Urothelium cell line (cell line): ENCODE measurements around the gene SEC61A2.
"Not testable (repeated sequence)": the region's sequence is repeated elsewhere in the genome, so short reads cannot be mapped to it uniquely, and the experiment has no call there.

Source experiments
- DNase-seq: peaks from one replicate; pipeline ENCODE4 v3.0.0; 2011; ENCODE audit warnings: low spot score, mixed read lengths
- FAIRE-seq: peaks from 2 replicates; lab custom pipeline; 2011; peaks lifted over from hg19 to GRCh38; lab: Jason Lieb, UNC

The SEC61A2 gene

GRCh38 chr10:12158111-12158510, 28.6 kb downstream of the SEC61A2 start:
- DNase-seq (no peak), FAIRE-seq (no peak)

- FAIRE-seq (no peak), DNase-seq (no peak)
Observed at GRCh38 chr10:12160664-12161063, 31.2 kb downstream of the SEC61A2 start.

DNA sequence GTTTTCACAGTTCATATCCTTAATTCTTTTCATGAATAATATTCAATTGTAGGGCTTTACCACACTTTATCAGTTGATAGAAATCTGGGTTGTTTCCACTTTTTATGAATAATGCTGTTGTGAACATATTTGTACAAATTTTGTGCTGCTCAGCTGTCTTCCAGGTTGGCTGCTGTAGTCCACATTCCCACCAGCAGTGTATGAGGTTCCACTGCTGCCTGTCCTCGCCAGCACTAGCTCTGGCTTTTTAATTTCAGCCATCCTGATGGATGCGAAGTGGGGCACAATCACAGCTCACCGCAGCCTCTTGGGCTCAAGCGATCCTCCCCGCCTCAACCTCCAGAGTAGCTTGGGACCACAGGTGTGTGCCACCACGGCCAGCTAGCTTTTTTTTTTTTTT, 33.5 kb downstream of the SEC61A2 start:
- no peak for DNase-seq
- no peak for FAIRE-seq

- no peak for DNase-seq
- no peak for FAIRE-seq
Observed at GRCh38 chr10:12164085-12164484, 34.6 kb downstream of the SEC61A2 start.

DNA sequence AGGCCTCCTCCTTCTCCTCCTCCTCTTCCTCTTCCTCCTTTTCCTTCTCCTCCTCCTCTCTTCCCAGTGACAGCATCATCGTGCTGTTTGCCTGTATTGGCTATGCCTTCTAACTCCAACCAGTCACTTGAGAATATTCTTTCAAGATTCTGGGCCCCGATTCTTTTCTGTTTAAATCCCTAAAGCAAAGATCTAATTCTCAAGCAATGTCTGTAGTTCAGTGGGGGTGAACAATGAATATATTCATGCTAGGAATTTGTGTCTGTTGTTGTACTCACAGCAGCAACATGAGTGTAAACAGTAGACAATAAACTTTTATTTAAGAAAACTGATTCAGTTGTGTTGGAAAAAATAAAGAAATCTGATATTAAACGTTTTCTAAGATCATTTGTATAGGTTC, 35.6 kb downstream of the SEC61A2 start:
- DNase-seq (no peak), FAIRE-seq (no peak)

DNA sequence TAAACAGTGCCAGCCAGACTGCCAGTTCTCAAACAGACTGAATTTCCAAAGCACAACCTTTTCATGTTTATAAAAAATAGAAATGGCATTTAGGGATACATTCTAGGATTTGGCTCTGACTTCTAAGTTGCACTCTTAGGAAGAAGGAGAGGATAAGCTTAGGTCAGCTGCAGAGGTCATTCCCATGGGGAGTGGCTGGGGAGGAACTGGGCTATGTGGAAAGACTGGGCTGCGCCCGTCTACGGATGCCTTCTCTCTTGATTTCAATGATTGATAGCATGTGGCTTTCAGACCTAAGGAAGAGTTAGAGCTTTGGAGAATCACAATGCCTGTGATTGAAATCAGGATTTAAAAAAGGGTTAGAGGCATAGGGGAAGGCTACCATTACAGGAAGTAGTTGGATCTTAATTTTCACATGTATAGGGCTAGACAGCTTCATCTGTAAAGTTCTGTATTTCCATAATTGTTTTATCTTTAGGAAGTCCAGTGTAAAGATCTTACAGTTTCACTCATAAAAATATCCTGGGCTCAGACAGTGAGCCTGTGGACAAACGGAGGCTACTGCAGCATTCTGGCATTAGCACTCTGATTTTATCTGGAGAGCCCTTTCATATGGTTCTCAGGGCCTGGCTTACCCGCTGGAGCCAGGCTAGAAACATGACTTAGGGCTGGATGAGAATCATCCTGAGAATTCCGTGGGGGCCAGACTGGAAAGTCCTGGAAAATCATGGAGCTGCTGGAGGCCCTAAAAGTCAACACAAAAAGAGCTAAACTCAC, 36.7 kb downstream of the SEC61A2 start:
- no peak for DNase-seq
- no peak for FAIRE-seq

GRCh38 chr10:12171512-12171911, 42.0 kb downstream of the SEC61A2 start:
- not testable (repeated sequence) for FAIRE-seq

GRCh38 chr10:12177642-12178041, 48.2 kb downstream of the SEC61A2 start:
- no peak for FAIRE-seq
- DNase-seq: no peak

More at GRCh38 chr10:12171512-12171911, 42.0 kb downstream of the SEC61A2 start:
- DNase-seq: not testable (repeated sequence)

DNA sequence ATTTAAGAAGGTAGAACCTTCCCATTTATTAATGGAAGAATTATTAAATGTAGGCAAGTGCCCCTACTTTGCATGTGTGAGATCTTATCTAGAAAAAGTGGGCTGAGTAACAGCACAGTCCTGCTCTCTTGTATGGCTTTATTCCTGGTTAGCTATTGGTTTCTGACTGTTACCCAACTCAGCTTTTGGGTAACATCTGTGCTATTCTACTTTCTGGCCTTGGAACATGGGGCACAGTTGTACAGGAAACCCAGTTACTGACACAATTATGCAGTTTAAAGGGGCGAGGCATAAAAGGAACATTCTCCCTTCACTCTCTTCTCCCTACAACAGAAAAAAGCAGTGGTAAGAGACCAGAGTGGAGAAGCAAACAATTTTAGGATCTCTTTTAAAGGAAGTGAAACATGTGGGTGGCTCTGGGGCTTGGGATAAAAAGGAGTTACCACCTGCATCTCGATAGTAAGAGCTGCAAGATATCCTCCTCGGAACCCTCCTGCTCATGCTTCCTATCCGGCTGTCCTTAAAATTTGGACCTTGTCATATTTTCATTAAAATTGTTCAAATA, 50.2 kb downstream of the SEC61A2 start:
- DNase-seq (no peak), FAIRE-seq (no peak)

GRCh38 chr10:12180221-12180974, 50.9 kb downstream of the SEC61A2 start:
- DNase-seq (no peak), FAIRE-seq (no peak)

DNA sequence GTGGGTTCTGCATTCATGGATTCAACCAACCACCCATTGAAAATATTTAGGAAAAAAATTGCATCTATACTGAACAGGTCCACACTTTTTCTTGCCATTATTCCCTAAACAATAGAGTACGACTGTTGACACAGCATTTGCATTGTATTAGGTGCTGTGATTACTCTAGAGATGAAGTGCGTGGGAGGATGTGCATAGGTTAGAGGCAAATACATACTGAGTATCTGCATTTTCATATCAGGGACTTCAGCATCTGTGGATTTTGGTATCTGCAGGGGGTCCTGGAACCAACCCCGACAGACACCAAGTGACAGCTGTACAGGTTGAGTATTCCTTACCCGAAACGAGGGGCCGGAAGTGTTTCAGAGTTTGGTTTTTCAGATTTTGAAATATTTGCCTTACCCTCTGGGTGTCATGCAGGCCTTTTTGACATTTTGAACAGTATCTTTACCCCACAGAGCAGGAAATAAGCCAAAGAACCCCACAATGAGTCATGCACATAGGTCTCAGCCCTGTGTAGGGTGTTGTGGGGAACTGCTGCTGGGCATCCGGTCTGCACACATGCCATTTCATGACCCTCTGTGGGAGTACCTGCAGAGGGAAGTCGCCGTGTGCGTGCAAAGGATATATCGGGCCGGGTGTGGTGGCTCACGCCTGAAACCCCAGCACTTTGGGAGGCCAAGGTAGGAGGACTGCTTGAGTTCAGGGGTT, 51.7 kb downstream of the SEC61A2 start:
- DNase-seq (no peak), FAIRE-seq (no peak)

DNA sequence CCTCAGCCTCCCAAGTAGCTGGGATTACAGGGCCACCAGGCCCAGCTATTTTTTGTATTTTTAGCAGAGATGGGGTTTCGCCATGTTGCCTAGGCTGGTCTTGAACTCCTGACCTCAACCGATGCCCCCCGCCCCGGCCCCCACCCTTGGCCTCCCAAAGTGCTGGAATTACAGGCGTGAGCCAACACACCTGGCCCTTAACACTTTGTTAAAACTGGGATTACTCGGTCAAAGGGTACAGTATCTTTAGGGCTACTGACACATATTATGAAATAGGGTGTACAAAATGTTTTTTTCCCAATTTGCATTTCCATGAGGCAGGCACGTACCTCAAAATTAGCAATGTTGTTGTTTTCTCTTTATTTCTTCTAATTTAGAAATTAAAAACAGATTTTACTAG, 54.7 kb downstream of the SEC61A2 start:
- no peak for DNase-seq
- FAIRE-seq: no peak

GRCh38 chr10:12186323-12186722, 56.8 kb downstream of the SEC61A2 start:
- FAIRE-seq (no peak), DNase-seq (no peak)

DNA sequence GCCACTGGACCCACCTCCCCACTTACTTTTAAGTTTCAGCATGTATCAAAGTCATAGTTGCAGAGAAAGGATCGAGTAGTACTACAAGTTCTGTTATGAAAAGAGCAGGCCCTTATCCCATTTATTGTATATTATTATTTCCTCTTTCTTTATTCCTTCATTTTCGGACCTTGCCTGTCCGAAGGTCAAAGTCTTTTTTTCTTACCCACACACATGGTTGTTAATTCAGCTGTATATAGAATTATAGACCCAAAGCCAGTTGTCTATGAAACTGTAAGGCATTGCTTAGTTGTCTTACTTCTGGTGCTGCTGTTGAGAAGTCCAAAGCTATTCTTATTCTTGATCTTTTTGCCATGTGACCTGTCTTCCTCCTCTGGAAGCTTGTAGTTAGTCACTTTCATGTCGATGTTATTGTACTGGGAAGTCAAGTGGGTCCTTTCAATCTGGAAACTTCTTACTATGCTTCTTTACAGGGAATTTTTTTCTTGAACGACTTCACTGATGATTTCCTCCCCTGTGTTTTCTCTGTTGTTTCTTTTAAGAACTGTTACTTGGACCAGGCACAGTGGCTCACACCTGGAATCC, 57.9 kb downstream of the SEC61A2 start:
- FAIRE-seq: no peak
- no peak for DNase-seq

GRCh38 chr10:12188656-12189055, 59.2 kb downstream of the SEC61A2 start:
- no peak for DNase-seq
- FAIRE-seq: no peak

GRCh38 chr10:12189426-12189825, 59.9 kb downstream of the SEC61A2 start:
- DNase-seq: no peak
- FAIRE-seq: no peak

DNA sequence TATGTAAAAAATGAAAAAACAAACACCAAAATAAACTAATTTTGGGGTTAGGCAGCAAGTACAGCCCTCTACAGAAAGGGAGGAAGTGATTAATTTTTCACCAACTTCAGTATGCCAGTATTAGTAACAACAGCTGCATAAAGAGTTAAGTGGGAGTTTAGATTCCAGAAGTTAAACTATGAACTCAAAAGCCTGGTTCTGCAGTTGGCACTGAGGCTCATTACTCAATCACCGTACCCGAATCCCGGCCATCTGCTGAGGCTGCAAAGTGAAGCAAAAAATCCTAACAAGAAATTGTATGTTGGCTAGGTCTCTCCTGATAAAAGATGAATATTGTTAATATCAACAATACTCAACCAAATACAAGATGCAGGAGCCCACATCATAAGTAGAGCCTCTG, 62.2 kb downstream of the SEC61A2 start:
- FAIRE-seq (no peak), DNase-seq (no peak)

DNA sequence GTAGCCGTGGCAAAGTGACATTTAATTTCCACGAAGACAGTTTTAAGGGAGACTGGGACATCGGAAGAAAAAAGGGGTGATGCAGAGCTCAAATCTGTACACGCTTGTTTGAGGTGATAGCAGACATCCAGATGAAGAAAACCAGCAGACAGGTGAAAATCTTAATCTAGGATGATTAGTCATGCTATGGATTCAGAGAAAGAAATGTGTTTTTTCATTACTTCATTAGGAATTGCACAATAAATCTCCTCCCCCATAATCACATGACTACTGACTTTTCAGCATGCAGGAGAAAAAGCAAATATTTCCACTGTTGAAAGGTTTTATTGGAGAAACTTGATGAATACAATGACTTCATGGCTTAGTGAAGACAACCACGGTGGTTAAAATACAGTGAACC, 63.7 kb downstream of the SEC61A2 start:
- FAIRE-seq (no peak), DNase-seq (no peak)

- DNase-seq: no peak
- no peak for FAIRE-seq
Observed at GRCh38 chr10:12194752-12195271, 65.3 kb downstream of the SEC61A2 start.

- FAIRE-seq (no peak), DNase-seq (no peak)
Observed at GRCh38 chr10:12195281-12195602, 65.8 kb downstream of the SEC61A2 start.
